Measurements from ENCODE around the gene ATP8B4.

DNA sequence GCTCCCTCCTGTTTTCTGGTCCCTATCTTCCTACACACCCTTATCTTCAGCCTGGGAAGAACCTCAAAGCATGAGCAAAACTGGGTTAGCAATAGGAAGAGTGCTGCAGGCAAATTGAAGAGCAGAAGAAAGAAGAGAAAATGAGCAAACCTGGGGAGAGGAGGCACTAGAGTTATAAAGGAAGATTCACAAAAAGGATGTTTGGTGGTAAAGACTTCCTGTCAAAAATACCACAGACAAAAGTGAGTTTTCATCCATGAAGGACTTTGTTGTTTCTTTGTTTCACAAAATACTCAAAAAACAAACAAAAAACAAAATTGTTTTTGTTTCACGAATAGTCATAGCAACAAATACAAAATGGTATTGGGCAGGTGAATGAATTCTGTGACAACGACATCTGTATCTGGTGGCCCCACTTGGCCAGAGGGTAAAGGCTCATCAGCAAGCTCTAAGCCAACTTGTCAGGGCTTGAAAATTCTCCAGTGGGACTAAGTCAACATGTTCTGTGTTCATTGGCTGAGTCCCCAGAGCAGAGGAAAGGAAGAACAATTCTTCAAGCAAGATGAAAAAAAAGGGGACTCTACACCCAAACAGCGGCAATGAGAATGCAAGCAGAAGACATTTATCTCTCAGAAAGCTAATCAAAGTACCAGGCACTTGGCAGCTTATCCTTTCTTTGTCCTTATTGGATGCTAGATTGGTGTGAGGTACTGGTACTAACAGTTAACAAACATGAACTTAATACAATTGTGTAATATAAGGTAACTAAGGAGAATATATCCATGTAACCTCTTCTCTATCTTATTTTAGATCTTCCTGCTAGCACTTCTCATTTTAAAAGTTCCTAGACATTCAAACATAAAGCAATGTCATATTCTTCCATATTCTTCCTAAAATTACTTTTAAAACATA lies 9.7 kb downstream of the ATP8B4 start:
- TF ChIP-seq, protein P1, sequence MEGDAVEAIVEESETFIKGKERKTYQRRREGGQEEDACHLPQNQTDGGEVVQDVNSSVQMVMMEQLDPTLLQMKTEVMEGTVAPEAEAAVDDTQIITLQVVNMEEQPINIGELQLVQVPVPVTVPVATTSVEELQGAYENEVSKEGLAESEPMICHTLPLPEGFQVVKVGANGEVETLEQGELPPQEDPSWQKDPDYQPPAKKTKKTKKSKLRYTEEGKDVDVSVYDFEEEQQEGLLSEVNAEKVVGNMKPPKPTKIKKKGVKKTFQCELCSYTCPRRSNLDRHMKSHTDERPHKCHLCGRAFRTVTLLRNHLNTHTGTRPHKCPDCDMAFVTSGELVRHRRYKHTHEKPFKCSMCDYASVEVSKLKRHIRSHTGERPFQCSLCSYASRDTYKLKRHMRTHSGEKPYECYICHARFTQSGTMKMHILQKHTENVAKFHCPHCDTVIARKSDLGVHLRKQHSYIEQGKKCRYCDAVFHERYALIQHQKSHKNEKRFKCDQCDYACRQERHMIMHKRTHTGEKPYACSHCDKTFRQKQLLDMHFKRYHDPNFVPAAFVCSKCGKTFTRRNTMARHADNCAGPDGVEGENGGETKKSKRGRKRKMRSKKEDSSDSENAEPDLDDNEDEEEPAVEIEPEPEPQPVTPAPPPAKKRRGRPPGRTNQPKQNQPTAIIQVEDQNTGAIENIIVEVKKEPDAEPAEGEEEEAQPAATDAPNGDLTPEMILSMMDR (IDR thresholded peaks at IDR 0.05): no peak
- TF ChIP-seq RFX5 (IDR thresholded peaks at IDR 0.05; ENCODE audit: low read length) (no peak), FOSL2 (IDR thresholded peaks at IDR 0.05; ENCODE audit: borderline replicate concordance, low read depth) (no peak), MEF2A (IDR thresholded peaks at IDR 0.05; ENCODE audit: borderline replicate concordance, low read depth) (no peak), POLR2AphosphoS5 (IDR thresholded peaks at IDR 0.05; ENCODE audit: low read depth, low read length) (no peak), SMC3 (IDR thresholded peaks at IDR 0.05; ENCODE audit: low read depth, low read length) (no peak), EP300 (IDR thresholded peaks at IDR 0.05; ENCODE audit: borderline replicate concordance in 1 of 2, low read depth in 1 of 2, low read length in 1 of 2) (no peak)

Data from SK-N-SH (cell line).